HFF-Myc (cell line): ENCODE measurements around the gene HDGFL1.

Experiments used
- DNase-seq: peaks from one replicate; pipeline ENCODE4 v3.0.0-alpha.2; 2011; ENCODE audit warnings: low read depth; ENCODE audit errors: extremely low read depth
- H3K4me3 ChIP-seq: replicated peaks from 2 replicates; pipeline ENCODE4 v1.5.1; 2011; ENCODE audit warnings: low read depth, mild to moderate bottlenecking, control low read depth, low read length
- TF ChIP-seq, protein P1 (sequence below): IDR thresholded peaks from 2 replicates; pipeline ENCODE4 v1.5.1; 2012; ENCODE audit warnings: mild to moderate bottlenecking, low read depth, low read length, control low read depth; ENCODE audit errors: missing control alignments

Gene HDGFL1

DNA sequence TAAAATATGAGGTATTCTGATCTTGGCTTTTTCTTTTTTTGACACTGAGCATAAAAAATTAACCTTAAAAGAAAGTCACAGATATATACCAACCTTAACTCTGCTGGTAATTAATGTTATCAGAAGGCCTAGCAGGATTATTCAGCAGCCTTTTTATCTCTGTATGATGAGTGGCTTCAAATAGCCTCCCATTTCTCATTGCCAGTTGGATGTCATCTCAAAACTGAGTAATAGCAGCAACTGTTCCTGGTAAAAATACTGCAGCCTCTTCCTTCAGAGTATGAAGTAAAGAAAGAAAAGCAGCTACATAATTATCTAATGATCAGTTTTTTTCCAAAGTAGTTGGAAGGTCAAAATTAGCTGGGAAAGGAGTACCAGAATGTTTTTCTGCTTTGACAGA, 24.9 kb upstream of the HDGFL1 start:
- TF ChIP-seq, protein P1, sequence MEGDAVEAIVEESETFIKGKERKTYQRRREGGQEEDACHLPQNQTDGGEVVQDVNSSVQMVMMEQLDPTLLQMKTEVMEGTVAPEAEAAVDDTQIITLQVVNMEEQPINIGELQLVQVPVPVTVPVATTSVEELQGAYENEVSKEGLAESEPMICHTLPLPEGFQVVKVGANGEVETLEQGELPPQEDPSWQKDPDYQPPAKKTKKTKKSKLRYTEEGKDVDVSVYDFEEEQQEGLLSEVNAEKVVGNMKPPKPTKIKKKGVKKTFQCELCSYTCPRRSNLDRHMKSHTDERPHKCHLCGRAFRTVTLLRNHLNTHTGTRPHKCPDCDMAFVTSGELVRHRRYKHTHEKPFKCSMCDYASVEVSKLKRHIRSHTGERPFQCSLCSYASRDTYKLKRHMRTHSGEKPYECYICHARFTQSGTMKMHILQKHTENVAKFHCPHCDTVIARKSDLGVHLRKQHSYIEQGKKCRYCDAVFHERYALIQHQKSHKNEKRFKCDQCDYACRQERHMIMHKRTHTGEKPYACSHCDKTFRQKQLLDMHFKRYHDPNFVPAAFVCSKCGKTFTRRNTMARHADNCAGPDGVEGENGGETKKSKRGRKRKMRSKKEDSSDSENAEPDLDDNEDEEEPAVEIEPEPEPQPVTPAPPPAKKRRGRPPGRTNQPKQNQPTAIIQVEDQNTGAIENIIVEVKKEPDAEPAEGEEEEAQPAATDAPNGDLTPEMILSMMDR, result no peak
- H3K4me3 ChIP-seq, result no peak overlapping the region
- no peak for DNase-seq

DNA sequence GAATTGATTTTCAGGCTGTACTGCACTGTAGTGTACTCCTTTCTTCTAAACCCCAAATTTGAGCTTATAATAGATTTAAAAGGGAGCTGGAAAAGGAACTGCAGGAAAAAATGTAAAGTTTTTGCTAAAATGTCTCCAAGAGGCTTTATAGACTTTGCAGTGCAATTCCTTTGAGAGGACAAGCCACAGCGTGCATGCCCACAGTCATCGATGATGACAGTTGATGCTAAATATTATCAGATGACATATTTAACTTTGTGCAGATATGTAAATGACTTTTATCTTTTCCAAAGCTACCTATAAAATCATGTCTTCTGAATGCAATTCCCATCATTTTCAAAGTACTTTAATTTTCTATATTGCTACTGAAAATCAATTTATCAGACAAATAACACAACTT, 24.3 kb upstream of the HDGFL1 start:
- TF ChIP-seq, protein P1, result no peak
- H3K4me3 ChIP-seq, result no peak overlapping the region
- DNase-seq, result no peak

DNA sequence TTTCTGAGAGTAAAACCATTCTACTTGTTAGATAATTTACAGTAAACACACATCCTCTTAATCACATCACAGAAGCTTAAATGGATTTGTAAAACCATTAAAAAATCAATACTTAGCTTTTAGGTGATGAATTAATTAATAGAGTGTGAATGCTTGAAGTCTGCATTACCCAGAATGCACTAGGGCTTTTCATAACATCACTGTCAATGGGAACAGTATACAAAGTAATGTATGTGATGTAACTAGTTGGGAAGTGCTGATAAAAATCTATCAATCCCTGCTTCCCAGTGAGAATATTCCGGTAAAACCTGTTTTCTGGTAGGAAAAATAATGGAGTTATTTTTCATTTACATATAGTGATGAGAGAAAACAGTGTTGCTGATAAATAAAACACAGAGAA, 23.1 kb upstream of the HDGFL1 start:
- H3K4me3 ChIP-seq, result no peak overlapping the region
- DNase-seq, result no peak
- TF ChIP-seq, protein P1, result no peak

DNA sequence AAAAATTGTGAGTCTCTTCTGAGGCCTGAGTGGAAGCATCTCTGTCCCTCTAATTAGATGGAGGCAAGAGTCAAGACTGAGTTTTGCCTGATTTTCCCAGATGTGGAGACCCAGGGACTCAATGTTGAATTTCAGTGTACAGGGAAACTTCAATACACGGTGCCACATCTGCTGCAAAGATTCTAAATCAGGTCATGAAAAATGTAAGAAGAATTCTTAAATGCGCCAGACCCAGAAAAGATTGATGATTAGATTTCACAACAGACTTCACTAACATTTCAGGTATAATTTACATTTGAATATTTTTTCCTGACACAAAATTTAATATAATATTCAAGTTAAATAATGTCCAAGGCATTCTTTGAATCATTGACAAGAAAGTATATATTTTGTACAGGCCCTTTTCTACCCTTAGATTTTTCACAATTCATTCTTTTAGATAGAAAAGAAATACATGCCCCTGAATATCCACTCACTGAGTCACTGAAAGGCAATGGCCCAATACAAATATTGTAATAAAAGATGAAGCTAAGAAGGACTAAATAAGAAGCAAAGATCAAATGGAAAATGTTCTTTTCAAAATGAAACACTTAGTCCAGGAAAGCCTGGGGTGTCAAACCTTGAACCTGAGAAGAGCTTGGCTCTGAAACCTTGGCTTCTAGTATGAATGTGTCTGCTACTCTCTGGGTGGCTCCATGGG, 18.2 kb upstream of the HDGFL1 start:
- no peak overlapping the region for H3K4me3 ChIP-seq
- no peak for DNase-seq
- TF ChIP-seq, protein P1, result no peak

DNA sequence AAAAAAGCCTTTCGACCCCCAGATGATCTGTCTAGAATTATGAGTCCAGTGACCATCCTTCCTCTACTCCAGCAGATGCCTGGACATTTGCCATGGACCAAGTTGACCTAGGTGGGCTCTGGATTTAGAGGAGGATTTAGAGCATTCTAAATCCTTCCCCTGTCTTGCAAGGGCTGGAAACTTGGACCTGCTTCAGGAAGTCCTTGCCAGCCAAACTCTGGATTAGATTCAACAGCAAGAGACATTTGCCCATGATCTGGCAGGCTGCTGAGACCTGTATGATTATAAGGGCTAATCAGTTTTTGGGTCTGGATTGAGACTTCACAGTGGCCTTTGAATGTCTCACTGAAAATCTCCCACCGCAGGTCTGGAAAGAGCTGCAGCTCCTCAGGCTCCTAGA, 13.1 kb upstream of the HDGFL1 start:
- TF ChIP-seq, protein P1, result no peak
- no peak for DNase-seq
- no peak overlapping the region for H3K4me3 ChIP-seq

DNA sequence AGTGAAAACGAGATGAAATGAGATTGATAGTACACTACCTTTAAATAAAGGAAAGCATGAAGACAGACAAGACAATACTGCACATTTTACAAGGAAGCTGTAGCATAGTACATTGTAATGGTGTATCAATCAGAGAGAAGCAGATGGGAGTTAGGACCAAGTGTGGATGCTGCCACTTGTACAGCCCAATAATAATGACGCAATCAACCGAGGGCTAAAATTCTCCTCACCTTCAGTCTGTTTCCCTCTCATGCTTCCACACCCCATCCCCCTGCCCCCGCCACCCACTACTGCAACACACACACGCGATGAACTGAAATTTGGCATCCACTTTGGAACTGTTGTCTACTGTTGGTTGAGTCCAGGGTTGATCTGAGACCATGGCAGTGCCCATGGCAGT, 12.4 kb upstream of the HDGFL1 start:
- TF ChIP-seq, protein P1, result no peak
- H3K4me3 ChIP-seq, result no peak overlapping the region
- DNase-seq, result no peak
